Measurements from ENCODE around the gene IL31RA.

IL31RA gene

GRCh38 chr5:55904152-55904551 lies 53.0 kb downstream of the IL31RA start:
- no peak for DNase-seq

GRCh38 chr5:55905251-55905650 lies 54.1 kb downstream of the IL31RA start:
- no peak for DNase-seq

- no peak for DNase-seq
These were observed 56.8 kb downstream of the IL31RA start for GRCh38 chr5:55907927-55908326.

GRCh38 chr5:55908804-55909203 lies 57.6 kb downstream of the IL31RA start:
- DNase-seq, result no peak

- DNase-seq, result no peak
These were observed 60.9 kb downstream of the IL31RA start for GRCh38 chr5:55911784-55912653.

GRCh38 chr5:55913466-55914413 lies 62.6 kb downstream of the IL31RA start:
- no peak for DNase-seq

- DNase-seq, result no peak
These were observed 63.8 kb downstream of the IL31RA start for GRCh38 chr5:55914971-55915370.

- DNase-seq, result no peak
These were observed 64.6 kb downstream of the IL31RA start for GRCh38 chr5:55915783-55916182.

- no peak for DNase-seq
These were observed 65.8 kb downstream of the IL31RA start for GRCh38 chr5:55916986-55917385.

GRCh38 chr5:55917402-55918086 lies 66.4 kb downstream of the IL31RA start:
- DNase-seq, result no peak

- DNase-seq, result no peak
These were observed 67.2 kb downstream of the IL31RA start for GRCh38 chr5:55918087-55919035.

- no peak for DNase-seq
These were observed 68.5 kb downstream of the IL31RA start for GRCh38 chr5:55919625-55920024.

GRCh38 chr5:55920784-55921183 lies 69.6 kb downstream of the IL31RA start:
- DNase-seq, result no peak

- no peak for DNase-seq
These were observed 70.5 kb downstream of the IL31RA start for GRCh38 chr5:55921617-55922016.

- peak; percentile 17 for DNase-seq
These were observed 72.1 kb downstream of the IL31RA start for GRCh38 chr5:55923177-55923771.

- DNase-seq, result no peak
These were observed 72.8 kb downstream of the IL31RA start for GRCh38 chr5:55923865-55924500.

GRCh38 chr5:55924744-55925143 lies 73.6 kb downstream of the IL31RA start:
- DNase-seq, result no peak

GRCh38 chr5:55925181-55925580 lies 74.0 kb downstream of the IL31RA start:
- DNase-seq, result no peak

GRCh38 chr5:55925712-55926111 lies 74.6 kb downstream of the IL31RA start:
- DNase-seq, result no peak

- no peak for DNase-seq
These were observed 75.3 kb downstream of the IL31RA start for GRCh38 chr5:55926476-55926875.
